T-cell (primary cell): ENCODE results near the gene HLA-DRB1. TPM values are rescaled to one million over a fixed set of nuclear protein-coding genes. Genes with fewer than 3 reads are reported as not detected.

Experiments
- ATAC-seq, 4 experiments: fragments of 200-7000 bp in 3 of 4; fragments of 150-1000 bp in 1 of 4; cut with Tn5 transposase; replicated peaks in 1 of 4; 1 replicate in 3 of 4; 2 replicates in 1 of 4; pipeline ENCODE4 v1.10.0; 2021; ENCODE audit warnings: moderate library complexity in 3 of 4, mild to moderate bottlenecking in 2 of 4, moderate number of reproducible peaks in 1 of 4
- CTCF ChIA-PET, 2 donors: fragments of 300-600 bp; sonication (Branson Sonifier 250); formaldehyde crosslinking; loops; one replicate each; lab custom pipeline; 2022; ENCODE audit warnings: antibody characterized with exemption in 2 of 2; lab: Charles Lee
- POLR2A ChIA-PET, 2 donors: fragments of 300-600 bp; sonication (Branson Sonifier 250); formaldehyde crosslinking; loops; one replicate each; lab custom pipeline; 2022; ENCODE audit warnings: antibody characterized with exemption in 2 of 2; lab: Charles Lee
- DNase-seq, 35 experiments: peaks; one replicate each; pipeline versions ENCODE4 v3.0.0 to v3.0.0-alpha.2; 2013 to 2023
- H3K27ac ChIP-seq: one replicate; pipeline ENCODE4 v1.5.1; 2013; ENCODE audit warnings: low read length
- H3K27me3 ChIP-seq, 2 experiments: replicated peaks in 1 of 2; 1 replicate in 1 of 2; 2 replicates in 1 of 2; pipeline versions ENCODE4 v1.6.1 to v1.7.0; 2013; ENCODE audit warnings: low read length in 1 of 2, mixed read lengths in 1 of 2; ENCODE audit not compliant: control insufficient read depth in 2 of 2, insufficient read depth in 2 of 2; ENCODE audit errors: extremely low read depth in 1 of 2
- H3K36me3 ChIP-seq, 2 donors: 1 replicate in 1 of 2; 2 replicates in 1 of 2; pipeline versions ENCODE4 v1.6.1 to v1.7.0; 2013; ENCODE audit warnings: low read length in 1 of 2; ENCODE audit not compliant: control insufficient read depth in 2 of 2, insufficient read depth in 1 of 2; ENCODE audit errors: extremely low read depth in 1 of 2
- H3K4me1 ChIP-seq, 2 experiments: 1 replicate in 1 of 2; 2 replicates in 1 of 2; pipeline versions ENCODE4 v1.6.1 to v1.7.0; 2013; ENCODE audit warnings: low read length in 2 of 2, mixed read lengths in 1 of 2; ENCODE audit not compliant: insufficient read depth in 2 of 2, control insufficient read depth in 1 of 2; ENCODE audit errors: extremely low read depth in 1 of 2
- H3K4me3 ChIP-seq, 2 donors: 1 replicate in 1 of 2; 2 replicates in 1 of 2; pipeline versions ENCODE4 v1.5.1 to v1.7.0; 2013; ENCODE audit warnings: mild to moderate bottlenecking in 2 of 2, low read length in 1 of 2, moderate library complexity in 1 of 2; ENCODE audit not compliant: control insufficient read depth in 1 of 2; ENCODE audit errors: extremely low read depth in 1 of 2
- H3K9me3 ChIP-seq: 2 replicates; pipeline ENCODE4 v1.7.0; 2013
- H3K27ac Mint-ChIP-seq, 2 donors: one replicate each; pipeline ENCODE4 v1.8.0; 2020 to 2021; ENCODE audit warnings: mild to moderate bottlenecking in 2 of 2, mixed read lengths in 2 of 2
- H3K27me3 Mint-ChIP-seq, 2 donors: one replicate each; pipeline ENCODE4 v1.8.0; 2021 to 2022; ENCODE audit warnings: mixed read lengths in 2 of 2
- H3K36me3 Mint-ChIP-seq: one replicate; pipeline ENCODE4 v1.8.0; 2021; ENCODE audit warnings: mixed read lengths
- H3K4me1 Mint-ChIP-seq, 3 donors: one replicate each; pipeline ENCODE4 v1.8.0; 2020 to 2022; ENCODE audit warnings: mixed read lengths in 3 of 3, mild to moderate bottlenecking in 1 of 3
- H3K4me3 Mint-ChIP-seq, 3 donors: one replicate each; pipeline ENCODE4 v1.8.0; 2020 to 2022; ENCODE audit warnings: mild to moderate bottlenecking in 3 of 3, mixed read lengths in 3 of 3, moderate library complexity in 3 of 3
- H3K9me3 Mint-ChIP-seq, 3 donors: one replicate each; pipeline ENCODE4 v1.8.0; 2020 to 2022; ENCODE audit warnings: mixed read lengths in 3 of 3
- WGBS: methylation state at CpG from one replicate; pipeline ENCODE4 v1.1.5; 2013; ENCODE audit warnings: missing lambda C conversion rate; ENCODE audit not compliant: insufficient coverage; 5-methylcytosine and 5-hydroxymethylcytosine counted together
- total RNA-seq, 35 experiments: library from RNA in 6 of 35; stranded (reverse) in 6 of 35; fragments of 120-200 nt in 1 of 35; gene quantifications; one replicate each; pipeline versions ENCODE4 v1.2.1 to v1.2.4 and lab custom pipeline; 2013 to 2026

The HLA-DRB1 gene
- 10 to 100 TPM; 23.4 to 44.1 (median 30.3) TPM for total RNA-seq
- total RNA-seq (2013) = 50.0 TPM
- total RNA-seq (lab: John Stamatoyannopoulos, UW) = 9.0 to 104 (median 46.6) reads per million in 29 experiments

DNA sequence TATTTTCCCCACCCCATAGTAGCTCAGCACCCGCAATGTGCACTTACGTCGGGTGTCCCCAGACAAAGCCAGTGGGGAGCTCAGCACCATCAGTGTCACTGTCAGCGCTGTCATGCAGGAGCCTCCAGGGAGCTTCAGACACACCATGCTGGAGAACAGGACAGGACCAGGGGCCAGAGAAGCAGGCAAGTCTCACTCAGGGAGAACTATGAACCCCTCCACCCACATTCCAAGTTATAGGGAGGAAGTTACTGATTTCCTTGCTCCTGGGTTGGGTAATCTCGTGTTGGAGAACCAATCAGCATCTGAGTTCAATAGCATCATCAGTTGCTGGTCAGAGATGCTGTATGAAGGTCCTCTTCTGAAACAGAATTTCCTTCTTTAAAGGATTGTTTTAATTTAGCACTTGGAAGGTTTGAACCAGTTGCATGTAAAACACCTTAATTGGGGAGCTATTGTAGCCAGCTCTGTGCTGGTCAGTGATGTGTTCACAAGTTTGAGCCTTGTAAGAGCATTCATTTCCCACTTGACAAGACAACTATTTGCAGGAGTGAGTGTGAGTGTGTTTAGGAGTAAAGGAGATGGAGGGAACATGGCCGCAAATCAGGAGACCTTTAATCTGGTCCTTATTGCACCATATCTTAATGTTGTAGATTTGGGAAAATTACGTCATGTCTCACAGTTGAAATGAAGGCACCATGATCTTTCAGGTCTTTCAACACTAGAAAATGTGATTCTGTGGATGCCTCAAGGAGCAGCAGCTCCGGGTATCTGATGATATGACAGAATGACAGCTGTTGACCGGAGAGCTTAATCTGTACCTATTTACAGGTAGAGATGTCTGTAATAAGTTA lies at the start of gene HLA-DRB1:
Gene HLA-DRB1, minus strand, starts transcription at position 253 of the 854 bp plus-strand sequence. Its CDS starts 106 bp downstream, at position 147.
- ChIA-PET POLR2A (no interaction called here), CTCF (no interaction called here)
- Histone ChIP-seq H3K27me3 (no peaks in the 10 kb centered on the region), H3K4me3 (peak within 1 kb of the TSS in 1 of 2 donors; percentile 41), H3K9me3 (no peaks in the 10 kb centered on the region), H3K4me1 (no peaks in the 10 kb centered on the region), H3K36me3 (no peaks in the 10 kb centered on the region), H3K27ac (no peak within 1 kb of the TSS)
- 33% methylated on average over 2 of the region's 9 CpGs for WGBS
- H3K9me3 Mint-ChIP-seq = no peaks in the 10 kb centered on the region
- DNase-seq (peak in 11 of 35 experiments; percentile 0 to 49 (median 6)), ATAC-seq (peak; percentile 77 to 97 (median 89))
- H3K27me3 Mint-ChIP-seq = no peaks in the 10 kb centered on the region
- H3K36me3 Mint-ChIP-seq = no peaks in the 10 kb centered on the region
- peak within 1 kb of the TSS in 1 of 2 donors; percentile 82 for H3K27ac Mint-ChIP-seq
- H3K4me3 Mint-ChIP-seq = peak within 1 kb of the TSS; percentile 58 to 78 (median 59)
- H3K4me1 Mint-ChIP-seq = peaks cover 6 to 33% (median 7%) of the 10 kb centered on the region in 3 donors

DNA sequence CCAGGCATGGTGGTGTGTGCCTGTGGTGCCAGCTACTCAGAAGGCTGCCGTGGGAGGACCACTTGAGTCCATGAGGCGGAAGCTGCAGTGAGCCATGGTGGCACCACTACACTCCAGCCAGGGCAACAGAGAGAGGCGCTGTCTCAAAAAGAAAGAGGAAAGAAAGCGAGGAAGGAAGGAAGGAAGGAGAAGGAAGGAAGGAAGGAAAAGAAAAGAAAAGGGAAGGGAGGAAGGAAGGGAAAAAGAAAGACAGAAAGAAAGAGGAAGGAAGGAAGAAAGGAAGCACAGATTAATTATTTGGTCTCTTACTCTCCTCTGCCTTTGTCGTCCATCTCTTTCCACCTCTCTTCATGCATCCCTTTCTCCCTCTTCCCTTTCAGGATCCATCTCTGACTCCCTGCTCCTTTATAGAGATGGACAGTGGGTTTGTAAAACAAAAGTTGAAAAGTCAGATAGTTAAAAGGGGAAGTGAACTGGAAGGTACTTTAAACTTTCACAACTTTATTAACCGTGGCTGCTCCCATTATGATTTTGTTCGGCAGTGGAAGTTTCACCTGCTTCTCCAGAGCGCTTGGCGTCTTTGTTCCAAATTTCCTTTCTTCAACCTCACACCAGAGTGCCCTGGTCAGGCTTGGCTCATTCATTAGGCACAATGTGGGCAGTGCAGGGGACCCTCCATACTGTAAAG lies 49.0 kb upstream of the HLA-DRB1 start:
- peak overlapping the region in 1 of 2 donors; percentile 77 for H3K27ac Mint-ChIP-seq
- no peak for DNase-seq
- no peaks in the 10 kb centered on the region for H3K9me3 ChIP-seq
- no peaks in the 10 kb centered on the region for H3K36me3 ChIP-seq
- H3K27me3 Mint-ChIP-seq = peaks cover 0 to 6% of the 10 kb centered on the region in 2 donors
- CTCF ChIA-PET = no interaction called here
- no peaks in the 10 kb centered on the region for H3K27me3 ChIP-seq
- ATAC-seq = no peak
- H3K27ac ChIP-seq = no peak overlapping the region
- peaks cover 0 to 3% of the 10 kb centered on the region in 2 experiments for H3K4me1 ChIP-seq
- H3K9me3 Mint-ChIP-seq = no peaks in the 10 kb centered on the region
- H3K4me1 Mint-ChIP-seq = peaks cover 11 to 49% (median 24%) of the 10 kb centered on the region in 3 donors
- H3K4me3 ChIP-seq = no peak overlapping the region
- no peaks in the 10 kb centered on the region for H3K36me3 Mint-ChIP-seq
- WGBS = no CpG with 5 or more reads among the region's 9 CpGs
- POLR2A ChIA-PET = no interaction called here
- peak overlapping the region; percentile 18 to 74 (median 38) for H3K4me3 Mint-ChIP-seq

DNA sequence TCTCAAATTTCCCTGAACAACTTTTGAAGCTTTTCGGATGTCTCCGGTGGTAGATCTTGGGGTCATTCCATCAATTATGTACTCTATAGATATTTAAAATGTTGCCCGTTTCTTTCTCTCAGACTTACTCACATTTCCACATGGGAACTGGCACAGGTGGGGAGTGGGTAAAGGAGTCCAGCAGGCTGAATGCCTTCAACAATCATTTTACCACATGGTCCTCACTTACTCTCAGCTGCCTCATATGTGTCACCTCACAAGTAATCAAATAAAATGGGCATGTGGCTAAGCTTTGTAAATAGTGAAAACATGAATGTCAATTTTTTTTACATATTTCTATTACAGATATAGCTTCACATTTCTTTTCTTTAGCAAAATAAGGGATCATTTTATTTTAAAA lies 48.2 kb upstream of the HLA-DRB1 start:
- H3K27me3 Mint-ChIP-seq = peaks cover 0 to 6% of the 10 kb centered on the region in 2 donors
- POLR2A ChIA-PET = interaction anchor here in 1 of 2 donors (0.5 kb wide), 1 partner anchor 9 kb away, joined by 3 read pairs; no protein-coding TSS in a partner anchor
- DNase-seq (no peak), ATAC-seq (no peak)
- CTCF ChIA-PET = interaction anchor here in 1 of 2 donors (0.6 kb wide), 1 partner anchor 54 kb away, joined by 3 read pairs; no protein-coding TSS in a partner anchor
- Histone ChIP-seq H3K27ac (no peak overlapping the region), H3K36me3 (no peaks in the 10 kb centered on the region), H3K9me3 (no peaks in the 10 kb centered on the region), H3K4me1 (peaks cover 0 to 3% of the 10 kb centered on the region in 2 experiments), H3K4me3 (no peak overlapping the region), H3K27me3 (no peaks in the 10 kb centered on the region)
- no peaks in the 10 kb centered on the region for H3K9me3 Mint-ChIP-seq
- WGBS = no CpG with 5 or more reads among the region's 3 CpGs
- peak overlapping the region in 1 of 3 donors; percentile 56 for H3K4me3 Mint-ChIP-seq
- H3K4me1 Mint-ChIP-seq = peaks cover 11 to 47% (median 23%) of the 10 kb centered on the region in 3 donors
- H3K36me3 Mint-ChIP-seq = no peaks in the 10 kb centered on the region
- no peak overlapping the region for H3K27ac Mint-ChIP-seq

DNA sequence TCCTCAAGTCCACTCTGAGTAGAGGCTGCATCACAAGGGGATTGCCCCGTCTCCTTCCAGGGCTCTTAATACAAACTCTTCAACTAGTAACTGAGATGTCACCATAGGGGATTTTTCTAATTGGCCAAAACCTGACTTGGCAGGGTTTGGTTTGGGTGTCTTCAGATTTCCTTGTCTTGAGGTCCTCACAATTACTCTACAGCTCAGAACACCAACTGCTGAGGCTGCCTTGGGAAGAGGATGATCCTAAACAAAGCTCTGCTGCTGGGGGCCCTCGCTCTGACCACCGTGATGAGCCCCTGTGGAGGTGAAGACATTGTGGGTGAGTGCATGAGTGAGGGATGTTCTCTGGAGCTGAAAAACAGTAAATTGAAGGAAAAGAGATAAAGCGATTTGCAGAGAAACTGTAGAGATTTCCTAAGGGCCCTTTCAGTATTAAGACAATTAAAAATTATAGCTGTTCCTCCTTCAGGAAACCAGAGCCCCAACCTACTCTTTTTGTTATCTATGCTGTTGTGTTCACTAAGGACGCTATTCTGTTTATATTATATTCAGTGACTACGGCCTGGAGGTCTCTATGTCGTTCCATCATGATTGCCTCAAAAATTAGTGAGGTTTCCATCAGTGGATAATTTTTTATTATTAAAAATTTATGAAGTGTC lies 47.7 kb upstream of the HLA-DRB1 start, which contains the start of gene HLA-DQA1:
Gene HLA-DQA1, plus strand, starts transcription at position 188 of the 662 bp plus-strand sequence. Its CDS starts 53 bp downstream, at position 241.
- H3K4me1 ChIP-seq = peaks cover 0 to 3% of the 10 kb centered on the region in 2 experiments
- ATAC-seq = peak in 1 of 4 experiments; percentile 57
- no peaks in the 10 kb centered on the region for H3K27me3 ChIP-seq
- Mint-ChIP-seq H3K27ac (peak within 1 kb of the TSS in 1 of 2 donors; percentile 83), H3K9me3 (no peaks in the 10 kb centered on the region), H3K4me3 (peak within 1 kb of the TSS; percentile 8 to 77 (median 38)), H3K4me1 (peaks cover 8 to 46% (median 20%) of the 10 kb centered on the region in 3 donors), H3K36me3 (no peaks in the 10 kb centered on the region), H3K27me3 (peaks cover 0 to 6% of the 10 kb centered on the region in 2 donors)
- no peaks in the 10 kb centered on the region for H3K36me3 ChIP-seq
- no peaks in the 10 kb centered on the region for H3K9me3 ChIP-seq
- CTCF ChIA-PET = interaction anchor here in 1 of 2 donors (0.6 kb wide), 1 partner anchor 55 kb away, joined by 3 read pairs; no protein-coding TSS in a partner anchor
- POLR2A ChIA-PET = interaction anchor here in 1 of 2 donors (0.5 to 0.6 kb wide), 2 partner anchors 9 to 10 kb away, joined by 3 read pairs; no protein-coding TSS in a partner anchor
- H3K27ac ChIP-seq = no peak within 1 kb of the TSS
- peak in 4 of 35 experiments; percentile 4 to 60 (median 13) for DNase-seq
- no peak within 1 kb of the TSS for H3K4me3 ChIP-seq
- WGBS = 25% methylated on average over 2 of the region's 7 CpGs

DNA sequence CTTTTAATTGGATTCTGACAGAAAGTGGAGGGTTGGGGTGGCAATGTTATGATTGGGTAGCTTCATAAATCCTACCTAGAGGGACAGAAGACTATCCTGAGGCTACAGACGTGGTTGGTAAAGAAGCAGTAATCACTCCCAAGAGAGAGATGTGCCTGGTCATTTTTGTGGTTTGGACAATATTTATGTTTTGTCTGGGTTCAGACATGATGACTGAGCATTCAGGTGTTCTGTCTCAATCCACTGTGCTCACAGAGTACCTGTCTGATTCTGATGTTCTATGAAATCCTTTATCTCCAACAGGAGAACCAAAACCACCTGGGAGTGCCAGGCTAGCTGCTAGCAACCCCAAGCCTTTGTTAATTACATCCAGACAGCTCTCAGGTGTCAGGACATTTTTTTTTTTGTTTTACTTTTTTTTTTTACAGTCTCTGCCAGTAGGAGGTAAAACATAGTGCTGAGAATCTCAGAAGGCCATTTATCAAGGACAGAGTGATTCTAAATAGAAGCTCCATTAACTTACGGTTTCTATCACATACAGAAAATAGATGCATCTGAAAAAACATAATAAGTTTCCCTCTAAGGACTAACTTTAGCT lies 46.0 kb upstream of the HLA-DRB1 start:
- DNase-seq = no peak
- Histone ChIP-seq H3K4me3 (no peak overlapping the region), H3K4me1 (peaks cover 0 to 2% of the 10 kb centered on the region in 2 experiments), H3K27me3 (no peaks in the 10 kb centered on the region), H3K27ac (no peak overlapping the region), H3K36me3 (no peaks in the 10 kb centered on the region), H3K9me3 (no peaks in the 10 kb centered on the region)
- WGBS = no CpG with 5 or more reads among the region's 2 CpGs
- Mint-ChIP-seq H3K27me3 (peaks cover 0 to 6% of the 10 kb centered on the region in 2 donors), H3K36me3 (no peaks in the 10 kb centered on the region), H3K9me3 (no peaks in the 10 kb centered on the region), H3K4me1 (peaks cover 0 to 31% (median 5%) of the 10 kb centered on the region in 3 donors), H3K27ac (no peak overlapping the region), H3K4me3 (no peak overlapping the region)
- POLR2A ChIA-PET = interaction anchor here (0.6 to 0.7 kb wide), 3 partner anchors 12 to 84 kb away, joined by 3 to 5 read pairs (median 5); no protein-coding TSS in a partner anchor
- CTCF ChIA-PET = interaction anchor here in 1 of 2 donors (0.6 kb wide), 1 partner anchor 168 kb away, joined by 4 read pairs; no protein-coding TSS in a partner anchor
- no peak for ATAC-seq
